Measurements from ENCODE around the gene KISS1R. TPM values are rescaled to one million over a fixed set of nuclear protein-coding genes. Genes with fewer than 3 reads are reported as not detected.

KISS1R gene
- total RNA-seq, 1 experiment from 2014 or later = not detected

Other genes with a start within 250 kb of the KISS1R start
- gene FSTL3, start 240.9 kb upstream of the KISS1R start, total RNA-seq (2014; rRNA removed; shearing (Covaris generic)) = 267 and 269 TPM in 2 replicates
- gene PRSS57, start 221.9 kb upstream of the KISS1R start, total RNA-seq (2014; rRNA removed; shearing (Covaris generic)) = not detected in 2 replicates
- 42.9 and 47.9 TPM in 2 replicates for gene PALM, start 208.4 kb upstream of the KISS1R start, total RNA-seq (2014; rRNA removed; shearing (Covaris generic))
- gene MISP, start 166.2 kb upstream of the KISS1R start, total RNA-seq (2014; rRNA removed; shearing (Covaris generic)) = 58.6 and 86.2 TPM in 2 replicates
- gene PTBP1, start 119.9 kb upstream of the KISS1R start, total RNA-seq (2014; rRNA removed; shearing (Covaris generic)) = 171 and 174 TPM in 2 replicates
- 7.5 and 12.7 TPM in 2 replicates for gene PLPPR3, start 95.4 kb upstream of the KISS1R start, total RNA-seq (2014; rRNA removed; shearing (Covaris generic))
- gene AZU1, start 89.5 kb upstream of the KISS1R start, total RNA-seq (2014; rRNA removed; shearing (Covaris generic)) = 0.36 TPM in 1 of 2 replicates, not detected in the other
- gene PRTN3, start 76.3 kb upstream of the KISS1R start, total RNA-seq (2014; rRNA removed; shearing (Covaris generic)) = 0.14 and 0.16 TPM in 2 replicates
- gene ELANE, start 65.0 kb upstream of the KISS1R start, total RNA-seq (2014; rRNA removed; shearing (Covaris generic)) = not detected in 2 replicates
- 14.4 and 16.2 TPM in 2 replicates for gene CFD, start 57.7 kb upstream of the KISS1R start, total RNA-seq (2014; rRNA removed; shearing (Covaris generic))
- gene MED16, start 24.1 kb upstream of the KISS1R start, total RNA-seq (2014; rRNA removed; shearing (Covaris generic)) = 15.2 and 17.2 TPM in 2 replicates
- gene RNU6-9, start 23.8 kb upstream of the KISS1R start, total RNA-seq (2014; rRNA removed; shearing (Covaris generic)) = not detected in 2 replicates
- gene R3HDM4, start 4.1 kb upstream of the KISS1R start, total RNA-seq (2014; rRNA removed; shearing (Covaris generic)) = 23.0 and 29.7 TPM in 2 replicates
- gene ARID3A, start 8.7 kb downstream of the KISS1R start, total RNA-seq (2014; rRNA removed; shearing (Covaris generic)) = 2.4 and 4.4 TPM in 2 replicates
- gene WDR18, start 67.0 kb downstream of the KISS1R start, total RNA-seq (2014; rRNA removed; shearing (Covaris generic)) = 41.8 and 42.6 TPM in 2 replicates
- 0.38 TPM in 1 of 2 replicates, not detected in the other for gene GRIN3B, start 83.1 kb downstream of the KISS1R start, total RNA-seq (2014; rRNA removed; shearing (Covaris generic))
- 104 and 131 TPM in 2 replicates for gene TMEM259, start 103.8 kb downstream of the KISS1R start, total RNA-seq (2014; rRNA removed; shearing (Covaris generic))
- gene RNU6-2, start 104.2 kb downstream of the KISS1R start, total RNA-seq (2014; rRNA removed; shearing (Covaris generic)) = not detected in 2 replicates
- gene CNN2, start 109.3 kb downstream of the KISS1R start, total RNA-seq (2014; rRNA removed; shearing (Covaris generic)) = 219 and 243 TPM in 2 replicates
- gene ABCA7, start 122.8 kb downstream of the KISS1R start, total RNA-seq (2014; rRNA removed; shearing (Covaris generic)) = 5.1 and 8.6 TPM in 2 replicates
- 3.1 and 4.9 TPM in 2 replicates for gene ARHGAP45, start 149.8 kb downstream of the KISS1R start, total RNA-seq (2014; rRNA removed; shearing (Covaris generic))
- gene POLR2E, start 178.0 kb downstream of the KISS1R start, total RNA-seq (2014; rRNA removed; shearing (Covaris generic)) = 265 and 318 TPM in 2 replicates
- 323 and 353 TPM in 2 replicates for gene GPX4, start 186.7 kb downstream of the KISS1R start, total RNA-seq (2014; rRNA removed; shearing (Covaris generic))

All from A172 (cell line).